ENCODE measurements around the gene DDX27. TPM values are rescaled to one million over a fixed set of nuclear protein-coding genes. Genes with fewer than 3 reads are reported as not detected.
A peak's percentile ranks its signal among the peaks of the same experiment; 100 is the strongest.

DDX27 gene
- total and polyA plus RNA-seq, 2 of the 13 experiments (the other 11 are each of a cell fraction or from before 2014, with no cell fraction given) = 42.6 to 72.8 TPM

DNA sequence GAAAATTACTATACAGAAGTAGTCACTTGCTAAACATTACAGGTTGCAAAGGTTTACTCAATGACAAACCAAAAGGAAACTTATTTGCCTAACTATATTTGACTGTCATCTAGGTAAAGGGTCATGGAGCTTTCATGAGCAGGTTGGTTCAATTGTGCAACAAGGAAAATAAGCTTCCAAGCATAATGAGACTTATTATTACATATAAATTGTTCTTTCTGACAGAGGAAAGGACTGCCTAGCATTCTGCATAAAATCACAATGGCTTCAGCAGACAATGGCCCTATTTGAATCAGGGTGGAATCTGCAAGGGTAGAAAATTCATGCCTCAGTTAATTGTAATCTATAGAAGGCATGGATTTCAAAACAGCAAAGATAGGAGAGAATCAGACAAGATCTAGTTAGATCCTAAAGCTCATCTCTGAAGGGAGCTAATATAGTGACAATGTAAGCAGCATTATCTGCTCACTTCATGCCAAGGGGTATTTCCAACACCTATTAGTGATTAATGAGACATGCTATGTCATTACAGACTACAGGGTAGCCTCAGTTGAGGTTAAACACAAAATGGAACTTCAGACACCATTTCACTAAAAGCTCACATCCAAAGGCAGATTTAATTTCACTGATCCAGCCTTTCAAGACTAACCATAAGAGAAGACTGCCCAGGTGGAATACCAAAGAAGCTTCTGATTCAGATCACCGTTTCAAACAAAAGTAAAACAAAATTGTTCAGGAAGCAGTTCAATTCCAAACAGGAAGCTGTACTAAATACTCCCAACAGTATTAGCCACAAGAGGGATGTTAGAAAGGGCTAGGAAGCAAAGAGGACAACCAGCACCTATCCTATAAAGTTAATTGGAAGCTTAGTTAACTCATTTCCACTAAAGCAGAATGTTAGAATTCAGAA lies 39.6 kb upstream of the DDX27 start (continued):
- TF ChIP-seq KLF15 (CRISPR knock-in tag; IDR thresholded peaks at IDR 0.05; ENCODE audit: borderline replicate concordance) (no peak), DMAP1 (CRISPR knock-in tag; IDR thresholded peaks at IDR 0.05) (no peak), YEATS2 (CRISPR knock-in tag; IDR thresholded peaks at IDR 0.05; ENCODE audit: borderline replicate concordance) (0 out of 2 replicates have a peak, but pooled peaks have one; percentile 6), NR2C2 (CRISPR knock-in tag; IDR thresholded peaks at IDR 0.05; ENCODE audit: borderline replicate concordance) (0 out of 2 replicates have a peak, but pooled peaks have one; percentile 49), SP2 (CRISPR knock-in tag; IDR thresholded peaks at IDR 0.05) (no peak), ZNF883 (CRISPR knock-in tag; IDR thresholded peaks at IDR 0.05; ENCODE audit: not compliant biosample characterization) (no peak), KDM5B (CRISPR knock-in tag; IDR thresholded peaks at IDR 0.05; ENCODE audit: borderline replicate concordance) (no peak), ZNF788 (CRISPR knock-in tag; IDR thresholded peaks at IDR 0.05; ENCODE audit: borderline replicate concordance) (no peak), ZNF263 (CRISPR knock-in tag; IDR thresholded peaks at IDR 0.05) (no peak), ZNF589 (CRISPR knock-in tag; conservative IDR thresholded peaks at IDR 0.05) (no peak), HMG20A (CRISPR knock-in tag; IDR thresholded peaks at IDR 0.05; ENCODE audit: borderline replicate concordance) (peak; percentile 68; the same call in 1 of the 2 replicates), ZNF558 (CRISPR knock-in tag; IDR thresholded peaks at IDR 0.05; ENCODE audit: borderline replicate concordance) (no peak), HNF4A (CRISPR knock-in tag; IDR thresholded peaks at IDR 0.05) (no peak), ZNF260 (CRISPR knock-in tag; IDR thresholded peaks at IDR 0.05; ENCODE audit: borderline replicate concordance, low read depth) (no peak), ZNF501 (CRISPR knock-in tag; IDR thresholded peaks at IDR 0.05) (no peak), NFRKB (IDR thresholded peaks at IDR 0.05) (no peak), POGZ (CRISPR knock-in tag; IDR thresholded peaks at IDR 0.05) (no peak), FOXK1 (CRISPR knock-in tag; IDR thresholded peaks at IDR 0.05; ENCODE audit: borderline replicate concordance, low read depth) (peak; percentile 42; the same call in 1 of the 2 replicates), ZNF225 (CRISPR knock-in tag; IDR thresholded peaks at IDR 0.05) (no peak), ZNF382 (CRISPR knock-in tag; IDR thresholded peaks at IDR 0.05; ENCODE audit: borderline replicate concordance) (no peak), ZSCAN21 (CRISPR knock-in tag; IDR thresholded peaks at IDR 0.05; ENCODE audit: borderline replicate concordance) (no peak; the same call in 1 of the 2 replicates), ZNF10 (CRISPR knock-in tag; IDR thresholded peaks at IDR 0.05; ENCODE audit: borderline replicate concordance, low read depth) (no peak), HOXA7 (CRISPR knock-in tag; IDR thresholded peaks at IDR 0.05) (no peak), SSRP1 (CRISPR knock-in tag; IDR thresholded peaks at IDR 0.05) (no peak), ZKSCAN1 (IDR thresholded peaks at IDR 0.05; ENCODE audit: low read length) (no peak), ZNF567 (CRISPR knock-in tag; IDR thresholded peaks at IDR 0.05; ENCODE audit: borderline replicate concordance) (no peak)
- TF ChIP-seq, protein P1, sequence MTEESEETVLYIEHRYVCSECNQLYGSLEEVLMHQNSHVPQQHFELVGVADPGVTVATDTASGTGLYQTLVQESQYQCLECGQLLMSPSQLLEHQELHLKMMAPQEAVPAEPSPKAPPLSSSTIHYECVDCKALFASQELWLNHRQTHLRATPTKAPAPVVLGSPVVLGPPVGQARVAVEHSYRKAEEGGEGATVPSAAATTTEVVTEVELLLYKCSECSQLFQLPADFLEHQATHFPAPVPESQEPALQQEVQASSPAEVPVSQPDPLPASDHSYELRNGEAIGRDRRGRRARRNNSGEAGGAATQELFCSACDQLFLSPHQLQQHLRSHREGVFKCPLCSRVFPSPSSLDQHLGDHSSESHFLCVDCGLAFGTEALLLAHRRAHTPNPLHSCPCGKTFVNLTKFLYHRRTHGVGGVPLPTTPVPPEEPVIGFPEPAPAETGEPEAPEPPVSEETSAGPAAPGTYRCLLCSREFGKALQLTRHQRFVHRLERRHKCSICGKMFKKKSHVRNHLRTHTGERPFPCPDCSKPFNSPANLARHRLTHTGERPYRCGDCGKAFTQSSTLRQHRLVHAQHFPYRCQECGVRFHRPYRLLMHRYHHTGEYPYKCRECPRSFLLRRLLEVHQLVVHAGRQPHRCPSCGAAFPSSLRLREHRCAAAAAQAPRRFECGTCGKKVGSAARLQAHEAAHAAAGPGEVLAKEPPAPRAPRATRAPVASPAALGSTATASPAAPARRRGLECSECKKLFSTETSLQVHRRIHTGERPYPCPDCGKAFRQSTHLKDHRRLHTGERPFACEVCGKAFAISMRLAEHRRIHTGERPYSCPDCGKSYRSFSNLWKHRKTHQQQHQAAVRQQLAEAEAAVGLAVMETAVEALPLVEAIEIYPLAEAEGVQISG (CRISPR knock-in tag; IDR thresholded peaks at IDR 0.05) = no peak
- TF ChIP-seq, protein P2, sequence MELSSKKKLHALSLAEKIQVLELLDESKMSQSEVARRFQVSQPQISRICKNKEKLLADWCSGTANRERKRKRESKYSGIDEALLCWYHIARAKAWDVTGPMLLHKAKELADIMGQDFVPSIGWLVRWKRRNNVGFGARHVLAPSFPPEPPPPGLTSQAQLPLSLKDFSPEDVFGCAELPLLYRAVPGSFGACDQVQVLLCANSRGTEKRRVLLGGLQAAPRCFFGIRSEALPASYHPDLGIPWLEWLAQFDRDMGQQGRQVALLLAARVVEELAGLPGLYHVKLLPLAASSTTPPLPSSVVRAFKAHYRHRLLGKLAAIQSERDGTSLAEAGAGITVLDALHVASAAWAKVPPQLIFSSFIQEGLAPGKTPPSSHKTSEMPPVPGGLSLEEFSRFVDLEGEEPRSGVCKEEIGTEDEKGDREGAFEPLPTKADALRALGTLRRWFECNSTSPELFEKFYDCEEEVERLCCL (CRISPR knock-in tag; IDR thresholded peaks at IDR 0.05; ENCODE audit: borderline replicate concordance) = no peak
